NCI-H510A treated with DMSO at 0.1 percent for 48 hours (cell line): ENCODE results near the gene ALDH1A3.

Experiments used
- DNase-seq: peaks from one replicate; lab custom pipeline; 2025; lab: John Stamatoyannopoulos, UW

ALDH1A3 gene

DNA sequence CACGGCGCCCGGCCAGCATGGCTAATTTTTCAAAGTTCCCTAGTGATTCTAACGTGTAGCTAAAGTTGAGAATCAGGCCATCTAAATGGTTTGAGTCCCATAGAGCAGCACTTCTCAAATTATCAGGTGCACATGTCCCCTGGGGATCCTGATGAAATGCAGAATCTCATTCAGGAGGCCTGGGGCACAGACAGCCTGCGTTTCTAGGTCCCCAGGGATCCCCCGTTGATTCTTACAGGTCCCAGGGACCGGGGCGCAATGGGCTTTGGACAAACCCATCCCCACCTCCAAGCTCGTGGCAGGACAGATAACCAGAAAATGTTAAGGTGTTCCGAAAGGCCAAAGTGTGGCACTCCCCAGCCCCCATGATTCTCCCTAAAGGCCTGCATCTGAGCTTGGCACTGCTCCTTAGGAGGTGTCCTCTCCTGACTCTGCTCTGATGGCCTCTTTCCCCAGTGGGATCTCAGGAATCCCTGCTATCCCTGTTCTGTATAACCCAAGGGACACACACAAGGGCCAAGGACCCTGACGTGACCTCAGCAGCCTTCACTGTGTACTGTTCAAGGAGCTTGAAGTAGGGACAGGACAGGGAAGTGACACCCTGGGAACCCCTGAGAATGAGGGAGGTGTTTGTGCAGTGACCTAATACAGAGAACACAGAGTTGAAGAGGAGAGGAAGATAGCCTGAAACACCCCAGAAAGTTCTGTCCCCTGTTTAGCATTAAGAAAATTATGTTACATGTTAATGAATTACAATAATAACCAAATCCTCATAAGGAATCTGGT lies 47.5 kb downstream of the ALDH1A3 start:
- DNase-seq, result no peak

DNA sequence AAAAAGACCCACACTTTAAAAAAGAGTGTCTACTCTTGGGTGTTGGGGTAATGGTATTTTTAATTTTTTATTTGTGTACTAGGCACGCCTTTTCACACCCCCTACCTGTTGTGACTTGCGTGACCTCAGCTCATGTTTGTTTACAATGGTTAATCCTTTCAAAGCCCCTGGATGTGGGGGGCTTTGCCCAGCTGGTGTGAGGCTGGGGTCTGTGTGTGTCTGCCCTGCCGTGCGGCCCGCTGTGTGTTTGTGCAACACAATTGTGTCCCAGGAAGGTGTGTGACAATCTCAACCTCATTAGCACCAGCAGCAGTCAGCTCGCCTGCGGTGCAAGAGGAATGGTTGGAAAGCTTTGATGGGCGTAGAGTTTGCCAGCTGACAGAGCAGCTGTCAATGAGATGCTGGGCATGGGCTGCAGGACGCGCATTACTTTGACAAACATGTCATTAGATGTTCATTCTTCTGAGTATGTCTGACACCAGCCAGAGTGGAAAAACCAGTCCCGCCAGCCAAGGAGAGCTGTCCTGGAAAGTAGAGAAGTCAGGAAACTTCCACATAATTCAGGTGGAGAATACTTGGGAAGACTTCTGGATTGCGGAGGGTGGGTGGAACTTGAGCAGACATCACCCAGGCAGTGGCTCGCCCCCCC lies 49.1 kb downstream of the ALDH1A3 start:
- DNase-seq, result no peak

DNA sequence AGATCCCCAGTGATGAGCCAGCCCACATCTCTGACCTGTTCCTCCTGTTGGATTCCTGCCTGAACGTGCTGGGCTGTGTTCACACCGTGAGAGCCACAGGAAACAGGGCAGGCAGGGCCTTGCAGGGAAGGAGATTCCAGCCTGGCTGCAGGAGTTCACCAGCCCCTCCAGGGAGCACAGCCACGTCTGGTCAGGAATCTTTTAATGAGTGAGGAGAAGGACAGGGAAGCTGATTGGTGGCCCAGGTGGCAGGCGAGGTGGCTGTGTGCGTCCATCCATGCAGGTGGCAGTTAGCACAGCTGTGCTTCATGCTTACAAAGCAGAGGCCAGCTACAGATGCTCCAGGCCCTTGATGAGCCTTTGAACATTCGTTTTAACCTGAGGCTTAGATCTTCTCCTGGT lies 50.0 kb downstream of the ALDH1A3 start:
- DNase-seq, result no peak

DNA sequence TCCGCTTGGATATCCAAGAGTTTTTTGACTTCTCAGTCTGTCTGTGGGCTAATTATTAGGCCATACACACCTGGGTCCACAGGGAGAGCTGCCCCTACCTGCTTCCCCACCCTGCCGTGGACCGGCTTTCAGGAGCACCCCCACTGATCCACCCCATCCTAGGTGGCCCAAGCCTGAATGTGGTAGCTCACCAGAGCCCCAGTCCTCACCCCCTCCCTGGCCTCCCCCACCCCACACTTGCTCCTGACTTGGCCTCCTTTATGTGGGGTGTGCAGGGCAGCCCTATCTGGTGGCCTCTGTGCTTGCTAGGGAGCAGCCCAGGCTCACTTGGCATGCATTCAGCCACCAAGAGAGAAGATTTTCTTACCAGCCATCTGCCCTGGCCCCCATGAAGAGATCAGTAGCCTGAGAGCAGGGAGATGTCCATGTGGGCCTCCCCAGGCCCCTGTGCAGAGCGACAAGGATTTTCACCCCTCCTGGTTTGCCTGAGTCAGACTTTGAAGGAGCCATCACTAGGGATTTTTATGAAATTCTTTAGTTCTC lies 50.7 kb downstream of the ALDH1A3 start:
- DNase-seq, result no peak

DNA sequence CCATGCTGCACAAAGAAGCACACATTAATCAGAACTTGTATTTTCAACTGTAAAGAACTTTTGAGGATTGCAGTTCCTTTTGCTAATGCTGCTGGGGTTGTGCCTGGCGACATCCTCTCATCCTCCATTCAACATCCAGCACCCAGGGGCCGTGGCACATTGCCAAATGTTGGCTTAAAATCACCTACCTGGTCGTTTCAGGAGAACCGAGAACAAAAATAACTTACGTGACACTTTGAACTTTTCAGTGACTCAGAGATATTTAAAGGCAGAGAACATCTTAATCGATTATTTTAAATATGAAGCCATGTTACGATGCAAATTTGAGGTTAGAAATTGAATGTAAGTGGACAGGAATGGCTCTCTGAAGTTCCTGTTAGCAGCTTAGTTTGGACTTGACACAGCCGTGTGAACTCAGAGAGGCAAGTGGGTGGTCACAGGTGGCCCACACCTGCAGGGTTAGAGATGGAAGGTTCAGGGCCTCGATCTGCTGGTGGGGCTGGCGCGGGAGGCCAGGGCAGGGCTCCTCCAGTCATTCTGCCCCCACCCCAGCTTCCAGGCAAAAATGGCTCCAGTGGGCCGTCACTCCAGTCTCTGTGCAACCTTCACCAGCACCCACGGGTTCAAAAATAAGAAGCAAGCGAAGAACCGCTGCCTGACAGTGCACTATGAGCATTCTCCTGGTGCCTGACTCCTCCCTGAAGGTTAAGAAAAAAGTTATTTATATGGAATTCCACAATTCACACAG lies 51.7 kb downstream of the ALDH1A3 start:
- no peak for DNase-seq

DNA sequence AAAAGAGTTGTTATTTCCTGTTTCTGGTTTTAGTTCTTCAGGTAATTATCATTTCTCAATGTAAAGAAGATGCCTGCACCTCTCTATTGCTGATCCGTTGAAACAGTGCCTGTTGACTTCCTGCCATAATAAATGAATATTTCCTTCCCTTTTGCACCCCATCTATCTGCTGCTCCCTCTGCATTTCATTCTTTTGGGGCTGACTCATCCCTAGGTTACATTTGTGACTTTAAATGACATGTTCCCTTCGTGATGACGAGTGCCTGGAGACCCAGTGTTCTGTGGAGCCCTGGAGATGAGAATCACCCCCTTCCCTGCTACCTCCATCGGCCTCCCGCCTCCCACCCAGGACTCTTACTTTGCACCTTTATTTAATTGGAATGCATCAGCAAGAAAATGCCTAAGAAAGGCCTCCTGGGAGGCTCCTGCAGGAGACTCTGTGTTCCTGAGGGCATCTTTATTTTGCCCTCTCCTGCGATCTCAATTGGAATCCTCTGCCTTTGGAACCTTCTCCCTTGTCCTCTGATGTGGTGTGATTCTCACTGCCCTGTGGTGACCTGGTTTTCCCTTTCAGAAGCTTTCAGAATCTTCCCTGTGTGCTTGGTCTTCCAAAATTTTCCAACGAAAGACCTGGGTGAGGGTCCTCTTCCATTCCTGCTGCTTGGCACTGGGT lies 53.2 kb downstream of the ALDH1A3 start:
- DNase-seq, result no peak

DNA sequence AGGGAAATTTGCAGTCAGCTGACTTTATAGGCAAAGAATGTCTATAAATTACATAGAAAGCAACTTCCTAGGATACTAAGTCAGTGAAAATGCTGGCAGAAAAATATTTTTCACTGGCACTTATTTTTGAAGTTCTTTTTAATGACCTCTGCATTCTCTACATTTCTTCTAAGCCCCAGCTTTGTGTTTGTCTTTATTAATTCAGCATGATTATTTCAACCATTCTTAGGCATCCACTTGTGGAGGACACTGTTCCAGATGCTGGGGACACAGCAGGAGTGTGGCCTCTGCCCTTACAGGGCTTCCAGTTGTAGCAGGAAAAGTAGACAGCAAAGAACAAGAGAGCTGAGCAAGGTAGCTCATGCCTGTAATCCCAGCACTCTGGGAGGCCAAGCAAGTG lies 54.5 kb downstream of the ALDH1A3 start:
- DNase-seq, result no peak

DNA sequence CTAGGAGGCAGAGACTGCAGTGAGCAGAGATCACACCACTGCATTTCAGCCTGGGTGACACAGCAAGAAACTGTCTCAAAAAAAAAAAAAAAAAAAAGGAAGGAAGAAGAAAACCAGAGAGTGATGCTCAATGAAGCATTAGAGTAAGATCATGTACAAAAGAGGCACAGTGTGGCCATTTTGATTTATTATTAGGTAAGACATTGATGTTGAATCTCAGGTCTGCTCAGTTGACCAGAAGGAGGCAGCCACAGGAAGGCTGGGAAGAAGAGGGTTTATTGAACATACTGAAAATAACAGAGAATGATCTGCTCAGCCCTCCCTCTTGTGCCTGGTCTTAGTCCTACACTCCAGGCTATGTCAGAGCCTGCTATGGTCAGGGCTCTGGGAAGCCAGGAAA lies 55.1 kb downstream of the ALDH1A3 start:
- DNase-seq, result no peak

DNA sequence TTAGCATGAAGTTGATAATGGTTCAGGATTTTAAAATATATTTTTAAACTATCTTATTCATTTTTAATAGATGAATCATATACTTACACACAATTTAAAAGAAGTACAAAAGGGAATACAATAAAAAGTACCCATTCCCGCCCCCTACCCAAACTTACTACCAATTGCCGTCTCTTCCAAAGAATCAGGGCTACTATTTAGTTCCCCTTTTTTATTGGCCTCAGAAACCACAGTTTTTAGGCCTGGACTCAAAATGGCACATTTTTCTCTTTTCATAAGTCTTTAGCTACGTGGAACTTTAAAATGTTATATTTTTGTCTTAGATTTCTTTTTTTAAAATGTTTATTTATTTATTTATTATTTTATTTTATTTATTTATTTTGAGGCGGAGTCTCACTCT lies 57.5 kb downstream of the ALDH1A3 start:
- no peak for DNase-seq

DNA sequence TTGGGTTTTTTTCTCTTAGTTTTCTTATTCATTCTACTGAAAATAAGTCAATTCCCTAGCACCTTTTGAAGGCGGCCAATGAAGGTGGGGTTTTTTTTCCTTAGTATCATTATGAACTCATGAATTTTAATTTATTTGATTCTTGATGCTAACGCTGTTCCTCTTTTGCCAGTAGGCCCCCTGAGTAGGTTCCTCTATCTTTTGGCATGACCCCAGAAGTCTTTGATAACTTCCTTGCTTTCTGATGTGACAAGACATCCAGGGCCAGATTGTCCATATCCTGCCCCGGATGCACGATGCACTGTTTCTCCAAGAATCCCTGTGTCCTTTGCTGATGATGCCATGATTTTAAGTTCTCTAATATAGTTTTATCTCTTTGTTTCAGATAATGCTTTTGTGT lies 60.2 kb downstream of the ALDH1A3 start:
- no peak for DNase-seq

DNA sequence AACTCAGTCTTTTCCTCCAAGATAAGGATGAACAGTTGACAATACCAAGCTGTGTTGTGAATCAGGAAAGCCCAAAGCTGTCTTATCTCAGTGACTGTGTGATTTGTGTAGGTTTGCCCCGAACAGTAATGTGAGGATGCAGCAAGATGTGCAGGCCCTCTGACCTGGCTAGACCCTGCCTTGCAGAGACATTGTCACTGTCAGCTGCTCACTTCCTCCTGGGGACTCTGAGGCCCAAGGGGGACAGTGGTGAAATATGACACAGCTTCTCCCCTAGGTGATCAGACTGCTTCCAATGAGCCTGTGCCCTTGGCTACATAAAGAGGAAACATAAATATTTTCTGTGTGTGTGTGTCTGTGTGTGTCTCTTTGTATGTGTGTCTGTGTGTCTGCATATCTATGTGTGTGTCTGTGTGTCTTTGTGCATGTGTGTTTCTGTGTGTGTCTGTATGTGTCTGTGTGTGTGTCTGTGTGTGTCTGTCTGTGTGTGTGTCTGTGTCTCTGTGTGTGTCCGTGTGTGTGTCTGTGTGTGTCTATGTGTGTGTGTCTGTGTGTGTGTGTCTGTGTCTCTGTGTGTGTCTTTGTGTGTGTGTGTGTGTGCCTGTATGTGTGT lies 61.2 kb downstream of the ALDH1A3 start:
- no peak for DNase-seq

DNA sequence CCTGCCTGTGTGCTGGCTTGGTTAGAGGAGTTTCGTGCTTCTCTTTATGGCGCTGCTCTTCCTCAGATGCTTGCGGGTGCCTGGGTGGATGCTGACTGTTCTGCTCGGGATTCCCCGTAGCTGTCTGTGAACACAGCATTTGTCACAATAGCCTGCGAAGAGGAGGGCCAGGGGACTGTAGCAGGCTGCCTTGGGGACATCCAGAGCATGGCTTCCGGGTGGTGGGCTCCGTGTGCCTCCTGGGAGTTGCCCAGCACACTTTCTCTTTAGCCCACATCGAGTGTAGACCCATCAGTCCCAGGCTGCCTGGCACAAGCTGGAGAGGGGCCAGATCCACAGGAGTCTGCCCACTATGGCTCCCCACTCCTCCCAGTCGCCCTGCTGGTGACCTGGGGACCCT lies 61.9 kb downstream of the ALDH1A3 start:
- no peak for DNase-seq

DNA sequence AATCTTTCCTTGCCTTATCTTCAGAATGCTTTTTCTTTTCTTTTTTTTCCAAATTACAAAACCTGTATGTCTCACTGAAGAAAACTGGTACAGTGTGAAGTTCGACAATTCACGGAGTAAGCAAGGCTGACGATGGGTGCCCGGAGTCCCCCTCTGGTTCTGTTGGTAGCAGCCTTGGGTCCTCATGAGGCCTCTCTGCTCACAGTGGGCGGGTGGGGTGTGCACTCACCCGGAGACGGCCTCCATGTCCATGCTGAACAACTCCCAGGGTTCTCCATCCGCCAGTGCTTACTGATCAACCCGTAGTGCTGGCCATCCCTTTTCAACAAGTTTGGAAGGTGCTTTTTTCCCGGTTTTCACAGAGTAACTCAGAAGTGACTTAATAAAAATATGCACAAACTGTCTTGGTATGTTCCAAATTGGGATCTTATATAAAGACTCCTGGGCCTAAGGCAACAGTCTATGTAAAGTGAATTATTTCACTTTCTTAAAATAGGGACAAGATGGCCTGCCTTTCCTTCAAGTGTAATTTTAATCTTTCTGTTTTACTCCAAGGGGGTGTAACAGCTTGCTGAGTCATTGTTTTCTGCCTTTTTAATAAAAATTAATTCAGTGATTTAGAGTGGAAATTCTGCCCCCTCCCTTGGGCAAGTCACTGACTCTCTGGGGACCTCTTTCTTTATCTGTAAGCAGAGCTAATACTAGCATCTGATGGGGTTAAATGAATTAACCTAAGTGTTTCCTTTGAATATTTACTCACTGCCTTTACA lies 63.2 kb downstream of the ALDH1A3 start:
- no peak for DNase-seq

DNA sequence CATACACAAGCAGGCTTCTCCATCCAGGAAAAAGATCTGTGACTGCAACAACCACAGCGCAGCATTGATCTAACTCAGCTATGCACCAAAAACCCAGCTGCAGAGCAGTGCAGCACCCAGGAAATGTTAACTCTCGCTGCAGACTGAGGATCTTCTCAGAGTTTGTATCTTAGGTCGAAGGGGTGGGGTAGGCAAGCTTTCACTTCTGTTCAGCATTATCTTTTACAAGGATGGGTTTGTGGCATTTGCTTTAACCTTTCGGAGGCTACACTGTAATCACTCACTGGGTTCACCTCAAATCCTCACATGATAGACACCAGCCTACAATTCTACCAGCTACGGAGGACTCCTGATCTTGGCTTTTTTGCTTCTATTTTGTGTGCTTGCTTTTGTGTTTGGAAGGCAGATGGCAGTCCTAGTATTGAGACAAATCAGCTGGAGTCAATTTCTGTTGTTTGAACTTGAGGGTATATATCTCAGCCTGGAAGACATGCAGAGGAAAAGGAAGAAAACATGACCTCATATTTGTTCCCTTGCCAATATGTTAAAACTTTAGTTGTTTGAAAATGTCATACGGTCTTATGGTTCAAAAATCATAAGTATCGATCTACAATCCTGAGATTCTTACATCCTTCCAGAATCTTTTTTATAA lies 64.7 kb downstream of the ALDH1A3 start:
- DNase-seq, result no peak

DNA sequence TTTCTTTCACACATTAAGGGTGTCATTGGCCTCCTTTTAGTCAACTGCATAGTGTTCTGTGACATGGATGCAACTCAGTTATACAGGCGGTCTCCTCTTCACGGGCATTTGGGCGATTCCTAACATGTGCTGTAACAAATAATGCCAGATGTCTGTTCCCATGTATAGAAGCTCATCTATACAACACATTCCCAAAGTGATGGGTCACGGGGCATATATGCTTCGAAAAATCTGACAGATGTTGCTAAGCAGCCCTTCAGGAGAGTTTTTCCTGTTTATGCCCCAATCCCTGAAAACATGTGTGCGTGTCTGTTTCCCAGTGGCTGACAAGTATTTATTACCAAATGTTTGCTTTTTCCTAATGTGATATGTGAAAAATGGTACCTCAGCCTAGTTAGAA lies 65.4 kb downstream of the ALDH1A3 start:
- DNase-seq, result no peak

DNA sequence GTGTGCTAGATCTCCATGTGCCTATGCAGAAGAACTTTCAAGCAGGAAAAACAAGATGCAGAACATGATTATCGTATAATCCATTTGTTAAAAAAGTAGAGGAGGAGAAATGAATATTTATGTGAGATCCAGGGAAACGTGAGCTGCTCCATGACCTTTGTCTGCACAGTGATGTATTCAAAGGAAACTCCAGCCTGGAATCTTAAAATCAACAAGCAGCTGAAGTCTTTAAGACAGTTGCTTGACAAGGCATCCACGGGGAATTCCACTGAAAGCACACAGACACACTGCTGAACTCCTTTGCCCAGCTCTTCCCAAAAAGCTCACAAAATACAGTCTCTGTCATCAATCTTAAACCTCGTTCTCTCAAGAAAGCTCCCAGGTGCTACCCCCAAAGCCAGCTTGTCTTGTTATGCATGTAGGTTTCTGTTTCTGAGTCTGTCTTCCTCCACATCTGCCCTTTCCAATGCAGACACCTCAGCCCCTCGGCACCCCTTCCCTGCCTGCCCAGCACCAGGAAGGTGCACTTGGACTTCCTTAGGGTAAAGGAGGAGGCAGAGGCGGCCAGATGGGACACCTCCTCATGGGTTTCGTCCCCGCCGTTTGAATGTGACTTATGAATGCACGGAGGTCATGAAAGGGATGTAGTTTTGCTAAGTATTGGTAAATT lies 68.3 kb downstream of the ALDH1A3 start:
- no peak for DNase-seq

DNA sequence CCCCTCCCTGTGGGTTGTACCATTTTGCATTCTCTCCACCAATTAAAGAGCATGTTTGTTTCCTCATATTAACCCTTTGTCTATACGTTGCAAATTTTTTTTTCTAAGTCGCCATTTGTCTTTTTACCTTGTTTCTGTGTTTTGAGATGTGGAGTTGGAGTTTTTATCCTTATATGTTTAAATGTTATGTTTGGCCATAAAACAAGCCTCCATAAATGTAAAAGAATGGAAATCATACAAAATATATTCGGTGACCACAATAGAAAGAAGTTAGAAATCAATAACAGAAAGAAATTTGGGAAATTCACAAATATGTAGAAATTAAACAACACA lies 68.8 kb downstream of the ALDH1A3 start:
- no peak for DNase-seq

DNA sequence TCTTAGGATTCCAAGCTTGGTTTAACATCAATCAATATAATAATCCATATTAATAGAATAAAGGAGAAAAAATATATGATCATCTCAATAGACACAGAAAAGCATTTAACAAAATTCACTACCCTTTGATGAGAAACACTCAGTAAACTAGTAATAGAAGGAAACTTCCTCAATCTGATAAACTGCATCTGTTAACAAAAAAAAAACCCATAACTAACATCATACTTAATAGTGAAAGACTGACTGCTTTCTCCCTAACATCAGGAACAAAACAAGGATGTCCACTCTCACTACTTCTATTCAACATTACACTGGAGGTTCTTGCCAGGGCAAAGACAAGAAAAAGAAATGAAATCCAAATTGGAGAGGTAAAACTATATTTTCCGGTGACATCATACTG lies 70.1 kb downstream of the ALDH1A3 start:
- DNase-seq, result no peak

DNA sequence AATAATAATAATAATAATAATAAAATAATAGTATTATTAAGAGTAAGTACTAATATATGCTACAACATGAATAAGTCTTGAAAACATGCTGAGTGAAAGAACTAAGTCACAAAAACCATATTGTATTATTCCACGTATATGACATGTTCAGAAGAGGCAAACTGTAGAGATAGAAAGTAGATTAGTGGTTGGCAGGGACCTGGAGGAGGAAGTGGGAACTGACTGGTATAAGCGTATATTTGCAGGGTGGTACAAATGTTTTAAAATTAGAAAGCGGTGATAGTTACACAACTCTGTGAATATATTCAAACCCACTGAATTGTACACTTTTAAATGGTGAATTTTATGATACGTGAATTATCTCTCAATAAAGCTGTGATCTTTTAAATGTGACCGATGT lies 72.3 kb downstream of the ALDH1A3 start:
- no peak for DNase-seq

DNA sequence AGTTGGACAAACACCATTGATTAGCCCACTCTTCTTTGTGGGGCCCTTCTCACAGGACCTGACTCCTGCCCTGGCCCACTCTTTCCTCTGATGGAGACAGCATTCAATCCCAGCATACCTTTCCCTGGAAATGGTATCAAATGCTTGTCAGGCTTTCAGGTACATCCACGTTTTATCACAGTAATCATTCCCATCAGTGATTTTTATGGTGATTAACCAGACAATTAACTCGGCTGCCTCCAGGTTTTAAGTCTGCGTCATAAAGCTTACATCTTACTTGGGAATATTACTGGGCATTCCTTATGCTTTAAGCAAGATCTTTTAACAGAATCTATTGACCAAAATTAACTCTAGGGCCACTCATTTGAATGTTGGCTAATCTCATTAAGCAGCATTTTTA lies 72.9 kb downstream of the ALDH1A3 start:
- no peak for DNase-seq
